Endometrium (tissue), 2 donors: Measurements from ENCODE around the gene KCTD6.

ENCODE experiments used
- FAIRE-seq: peaks from 2 replicates; lab custom pipeline; 2012; peaks lifted over from hg19 to GRCh38; lab: Jason Lieb, UNC
- donor health status: control.
- donor health status: control.

The KCTD6 gene

GRCh38 chr3:58491506-58492402, at the start of gene KCTD6:
KCTD6 (plus strand) TSS chr3:58492096; CDS start chr3:58498756, 6,660 bp downstream.
- no peak for FAIRE-seq

- no peak for FAIRE-seq
These were observed 39.7 kb upstream of the KCTD6 start for GRCh38 chr3:58452176-58452575.

DNA sequence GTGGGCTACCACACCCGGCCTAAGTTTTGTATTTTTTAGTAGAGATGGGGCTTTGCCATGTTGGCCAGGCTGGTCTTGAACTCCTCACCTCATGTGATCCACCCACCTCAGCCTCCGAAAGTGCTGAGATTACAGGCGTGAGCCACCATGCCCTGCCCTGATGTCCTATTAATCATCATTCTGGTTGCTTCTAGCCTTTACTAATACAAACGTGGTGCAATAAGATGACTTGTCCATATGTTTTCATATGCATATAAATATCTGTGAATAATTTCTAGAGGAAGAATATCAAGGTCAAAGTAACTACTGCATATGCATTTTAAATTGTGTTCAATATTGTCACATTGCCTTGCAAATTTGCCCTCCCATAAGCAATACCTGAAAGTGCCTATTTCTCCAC, 32.7 kb upstream of the KCTD6 start:
- FAIRE-seq, result no peak

DNA sequence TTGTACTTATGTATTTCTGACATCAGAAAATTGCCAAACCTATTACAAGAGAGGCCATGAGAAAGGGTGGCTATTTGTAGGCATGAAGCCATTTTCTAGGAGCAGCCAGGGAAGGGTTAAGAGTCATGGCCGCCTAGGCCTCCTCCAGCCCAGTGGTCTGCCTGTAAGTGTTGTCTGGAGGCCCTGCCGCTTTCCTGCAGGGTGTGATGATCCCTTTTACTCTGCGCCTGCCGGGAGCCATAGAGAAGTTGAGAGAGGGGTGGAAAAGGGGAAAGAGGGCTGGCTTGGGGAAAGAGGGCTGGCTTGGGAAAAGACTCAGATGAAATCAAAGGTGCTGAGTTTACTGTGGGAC, 29.1 kb upstream of the KCTD6 start:
- no peak for FAIRE-seq

GRCh38 chr3:58463181-58463941, 28.5 kb upstream of the KCTD6 start:
- no peak for FAIRE-seq

- no peak for FAIRE-seq
These were observed 28.0 kb upstream of the KCTD6 start for GRCh38 chr3:58463942-58464271.

- no peak for FAIRE-seq
These were observed 27.0 kb upstream of the KCTD6 start for GRCh38 chr3:58464866-58465265.

GRCh38 chr3:58466899-58467563, 24.9 kb upstream of the KCTD6 start:
- FAIRE-seq, result no peak

DNA sequence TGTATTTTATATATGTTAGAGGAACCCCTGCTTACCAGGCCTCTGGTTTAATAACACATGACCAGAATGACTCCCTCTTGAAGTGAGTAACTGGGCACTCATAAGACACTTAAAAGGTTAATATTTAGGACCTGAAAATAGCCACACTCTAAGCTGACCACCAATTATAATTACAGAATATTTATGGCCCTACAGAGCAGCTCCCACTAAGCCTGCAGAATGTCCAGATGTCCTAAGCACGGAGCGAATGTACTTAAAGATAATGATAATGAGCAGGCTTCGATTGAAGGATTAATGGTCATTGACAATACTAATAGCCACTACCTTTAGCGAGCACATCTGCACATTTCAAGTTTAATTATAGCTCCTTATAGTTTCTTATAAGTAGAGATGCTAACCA, 22.8 kb upstream of the KCTD6 start:
- FAIRE-seq, result no peak

GRCh38 chr3:58470363-58471024, 21.4 kb upstream of the KCTD6 start:
- no peak for FAIRE-seq

GRCh38 chr3:58471025-58471887, 20.6 kb upstream of the KCTD6 start:
- FAIRE-seq, result no peak

DNA sequence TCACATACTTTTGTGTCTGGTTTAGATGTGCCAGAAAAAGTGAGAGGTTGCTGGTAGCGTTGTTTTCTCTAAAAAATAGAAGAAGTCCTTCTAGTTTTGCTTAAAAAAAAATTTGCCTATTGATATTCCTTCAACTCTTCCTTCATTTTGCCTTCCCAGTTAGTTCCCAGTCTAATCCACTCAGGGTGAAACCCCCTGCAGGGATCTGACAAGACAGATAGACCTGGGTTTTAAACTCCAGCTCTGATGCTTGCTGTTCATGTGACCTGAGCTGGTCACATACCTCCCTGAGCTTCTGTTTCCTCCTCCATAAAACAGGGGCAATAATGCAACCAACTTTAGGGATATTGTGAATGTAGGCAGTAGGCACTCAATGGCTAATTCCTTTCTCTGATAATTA, 18.6 kb upstream of the KCTD6 start:
- FAIRE-seq, result no peak

DNA sequence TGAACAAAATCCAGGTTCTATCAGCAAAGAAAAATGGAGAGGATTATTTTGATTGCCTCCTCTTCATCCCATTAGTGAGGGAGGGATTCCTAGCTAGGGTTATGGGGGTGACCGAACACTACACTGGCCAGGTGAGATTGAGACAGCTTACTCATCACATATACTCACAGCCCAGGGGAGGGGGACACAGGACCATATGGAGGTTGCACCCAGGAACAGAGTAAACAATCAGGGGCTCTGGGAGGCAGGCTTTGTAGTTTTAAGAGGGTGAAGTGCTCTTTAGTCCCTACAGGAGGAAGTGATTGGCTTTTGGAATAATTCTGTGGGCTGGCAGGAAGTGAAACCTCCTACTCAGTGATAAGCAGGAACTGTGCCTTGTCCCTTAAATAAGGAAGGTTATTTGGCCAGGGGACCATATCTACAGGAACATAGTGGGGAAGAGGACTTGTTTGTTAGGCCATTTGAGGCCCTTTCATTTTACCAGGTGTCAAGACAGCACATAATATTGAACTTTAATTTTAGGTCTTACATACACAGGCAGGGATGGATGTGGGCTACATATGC, 17.5 kb upstream of the KCTD6 start:
- FAIRE-seq, result no peak

- FAIRE-seq, result no peak
These were observed 16.8 kb upstream of the KCTD6 start for GRCh38 chr3:58474967-58475578.

DNA sequence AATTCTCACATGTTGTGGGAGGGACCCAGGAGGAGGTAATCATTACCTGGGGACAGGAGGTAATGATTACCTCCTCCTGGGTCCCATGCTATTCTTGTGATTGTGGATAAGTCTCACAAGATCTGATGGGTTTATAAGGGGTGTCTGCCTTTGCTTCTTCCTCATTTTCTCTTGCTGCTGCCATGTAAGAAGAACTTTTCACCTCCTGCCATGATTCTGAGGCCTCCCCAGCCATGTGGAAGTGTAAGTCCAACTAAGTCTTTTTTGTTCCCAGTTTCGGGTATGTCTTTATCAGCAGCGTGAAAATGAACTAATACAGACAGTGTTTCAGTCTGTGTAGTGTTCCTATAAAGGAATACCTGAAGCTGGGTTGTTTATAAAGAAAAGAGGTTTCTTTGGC, 13.1 kb upstream of the KCTD6 start:
- no peak for FAIRE-seq

DNA sequence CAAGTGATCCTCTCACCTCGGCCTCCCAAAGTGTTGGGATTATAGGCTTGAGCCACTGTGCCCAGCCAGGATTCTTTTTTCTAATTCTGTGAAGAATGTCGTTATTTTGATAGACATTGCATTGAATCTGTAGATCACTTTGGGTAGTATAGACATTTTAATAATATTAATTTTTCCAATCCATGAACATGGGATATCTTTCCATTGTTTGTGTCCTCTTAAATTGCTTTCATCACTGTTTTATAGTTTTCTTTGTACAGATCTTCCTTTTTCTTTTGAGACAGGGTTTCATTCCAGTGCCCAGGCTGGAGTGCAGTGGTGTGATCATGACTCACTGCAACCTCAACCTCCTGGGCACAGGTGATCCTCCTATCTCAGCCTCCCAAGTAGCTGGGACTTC, 11.6 kb upstream of the KCTD6 start:
- no peak for FAIRE-seq

DNA sequence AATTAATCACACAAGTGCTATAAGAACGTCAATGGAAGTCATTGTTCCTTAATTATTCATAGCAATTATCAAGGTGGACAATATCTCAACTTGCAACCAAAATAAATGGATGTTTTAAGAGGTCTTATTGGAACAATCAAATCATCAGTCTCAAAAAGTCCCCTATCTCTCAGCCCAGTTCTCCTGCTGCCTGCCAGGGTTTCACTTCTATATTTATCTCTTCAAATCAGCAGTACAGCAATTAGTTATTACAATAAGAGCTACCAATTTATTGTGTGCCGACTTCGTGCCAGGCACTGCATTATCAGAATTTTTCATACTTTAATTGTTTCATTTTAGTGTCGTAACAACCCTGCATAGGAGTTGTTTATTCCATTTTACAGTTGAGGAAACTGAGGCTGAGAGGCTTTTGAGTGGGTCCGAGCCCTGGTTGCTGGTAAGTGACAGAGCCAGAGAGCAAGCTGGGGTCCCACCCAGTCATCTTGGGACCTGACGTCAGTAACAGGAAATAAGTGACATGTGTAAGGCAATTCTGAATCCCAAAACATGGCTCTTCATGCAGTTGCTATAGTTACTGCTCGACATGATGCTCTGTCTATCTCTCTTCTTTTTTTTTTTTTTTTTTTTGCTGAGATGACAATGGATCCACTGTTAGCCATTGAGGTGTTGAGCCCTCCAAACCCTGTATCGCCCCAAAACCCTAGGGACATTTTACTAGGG, 8.8 kb upstream of the KCTD6 start:
- no peak for FAIRE-seq

- FAIRE-seq, result no peak
These were observed 7.7 kb upstream of the KCTD6 start for GRCh38 chr3:58484045-58484721.

DNA sequence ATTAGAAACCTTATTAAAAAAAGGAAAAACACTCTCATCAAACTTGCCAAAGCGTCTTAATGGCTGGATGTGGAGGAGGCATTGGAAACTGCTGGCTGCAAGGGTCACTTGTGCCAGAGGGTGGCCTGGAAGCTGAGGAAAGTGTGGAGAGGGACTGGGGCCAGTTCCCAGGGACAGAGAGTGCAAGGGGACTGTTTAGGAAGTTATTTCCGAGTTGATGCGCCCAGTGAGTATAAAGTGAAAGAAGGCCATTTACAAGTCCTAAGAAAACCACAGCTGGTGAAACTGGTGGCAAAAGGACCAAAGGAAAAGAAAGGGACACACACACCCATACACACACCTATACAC, 7.2 kb upstream of the KCTD6 start:
- FAIRE-seq, result no peak
